KMS-11 (cell line): ENCODE results near the gene TIMD4.

Experiments used
- H2AFZ ChIP-seq: fragments of 200-600 bp; sonication (generic); 2 replicates; pipeline ENCODE4 v1.6.1; 2016; ENCODE audit warnings: antibody characterized with exemption, mixed run types, low read depth
- H3K27ac ChIP-seq: fragments of 200-600 bp; sonication (generic); 2 replicates; pipeline ENCODE4 v1.6.1; 2016; ENCODE audit warnings: mild to moderate bottlenecking, mixed run types
- H3K27me3 ChIP-seq: fragments of 200-600 bp; sonication (generic); 2 replicates; pipeline ENCODE4 v1.6.1; 2017; ENCODE audit warnings: mild to moderate bottlenecking, low read depth, mixed run types, moderate library complexity; ENCODE audit not compliant: insufficient read depth
- H3K36me3 ChIP-seq: fragments of 200-600 bp; sonication (generic); 2 replicates; pipeline ENCODE4 v1.6.1; 2017; ENCODE audit warnings: mild to moderate bottlenecking, mixed run types; ENCODE audit not compliant: insufficient read depth
- H3K4me1 ChIP-seq: fragments of 200-600 bp; sonication (generic); 2 replicates; pipeline ENCODE4 v1.6.1; 2016; ENCODE audit warnings: mild to moderate bottlenecking, low read depth, mixed run types; ENCODE audit not compliant: poor library complexity, severe bottlenecking
- H3K4me2 ChIP-seq: fragments of 200-600 bp; sonication (generic); 2 replicates; pipeline ENCODE4 v1.7.0; 2016; ENCODE audit warnings: mild to moderate bottlenecking, mixed run types
- H3K4me3 ChIP-seq: fragments of 200-600 bp; sonication (generic); IDR thresholded peaks from 2 replicates; pipeline ENCODE4 v1.6.1; 2017; ENCODE audit warnings: low read depth, low read length, mixed read lengths; ENCODE audit not compliant: insufficient read depth
- H3K79me2 ChIP-seq: fragments of 200-600 bp; sonication (generic); 2 replicates; pipeline ENCODE4 v1.6.1; 2016; ENCODE audit warnings: low read depth, mixed run types; ENCODE audit not compliant: insufficient read depth
- H3K9ac ChIP-seq: fragments of 200-600 bp; sonication (generic); 2 replicates; pipeline ENCODE4 v1.6.1; 2016; ENCODE audit warnings: mild to moderate bottlenecking, mixed run types
- H4K20me1 ChIP-seq: fragments of 200-600 bp; sonication (generic); 2 replicates; pipeline ENCODE4 v1.6.1; 2016; ENCODE audit warnings: mild to moderate bottlenecking, mixed run types; ENCODE audit not compliant: insufficient read depth
- TF ChIP-seq, protein P1 (sequence below): fragments of 200-600 bp; sonication (generic); conservative IDR thresholded peaks from 2 replicates; pipeline ENCODE4 v1.6.1; 2017; ENCODE audit warnings: low read depth, mild to moderate bottlenecking, antibody characterized with exemption, low read length, moderate library complexity, mixed read lengths

TIMD4 gene

DNA sequence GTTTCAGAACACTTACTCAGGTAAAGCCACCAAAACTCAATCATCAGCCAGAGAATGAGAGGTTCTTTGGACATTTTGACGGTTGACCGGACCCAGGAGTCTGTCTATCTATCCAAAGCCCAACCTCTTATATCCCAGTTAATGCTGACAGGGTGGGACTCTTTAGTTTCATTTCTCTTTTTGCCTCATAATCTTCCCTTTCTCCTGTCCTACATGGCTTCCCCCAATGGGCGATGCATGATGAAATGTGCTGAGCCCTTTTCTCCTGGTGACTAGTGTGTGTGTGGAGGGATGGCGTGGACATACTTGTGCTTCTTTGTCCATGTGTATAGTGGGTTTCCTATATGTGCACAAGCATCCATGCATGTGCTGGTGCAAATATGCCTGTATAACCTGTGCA lies at the start of gene TIMD4:
TIMD4 (minus strand) TSS at position 102 of the 400 bp plus-strand sequence; CDS start at position 74, 28 bp downstream.
- no peaks in the 10 kb centered on the region for H3K27me3 ChIP-seq
- no peak within 1 kb of the TSS for H3K4me3 ChIP-seq
- no peaks in the 10 kb centered on the region for H4K20me1 ChIP-seq
- H2AFZ ChIP-seq: no peak within 1 kb of the TSS
- H3K9ac ChIP-seq: no peak within 1 kb of the TSS
- no peak within 1 kb of the TSS for H3K4me2 ChIP-seq
- no peaks in the 10 kb centered on the region for H3K79me2 ChIP-seq
- TF ChIP-seq, protein P1, sequence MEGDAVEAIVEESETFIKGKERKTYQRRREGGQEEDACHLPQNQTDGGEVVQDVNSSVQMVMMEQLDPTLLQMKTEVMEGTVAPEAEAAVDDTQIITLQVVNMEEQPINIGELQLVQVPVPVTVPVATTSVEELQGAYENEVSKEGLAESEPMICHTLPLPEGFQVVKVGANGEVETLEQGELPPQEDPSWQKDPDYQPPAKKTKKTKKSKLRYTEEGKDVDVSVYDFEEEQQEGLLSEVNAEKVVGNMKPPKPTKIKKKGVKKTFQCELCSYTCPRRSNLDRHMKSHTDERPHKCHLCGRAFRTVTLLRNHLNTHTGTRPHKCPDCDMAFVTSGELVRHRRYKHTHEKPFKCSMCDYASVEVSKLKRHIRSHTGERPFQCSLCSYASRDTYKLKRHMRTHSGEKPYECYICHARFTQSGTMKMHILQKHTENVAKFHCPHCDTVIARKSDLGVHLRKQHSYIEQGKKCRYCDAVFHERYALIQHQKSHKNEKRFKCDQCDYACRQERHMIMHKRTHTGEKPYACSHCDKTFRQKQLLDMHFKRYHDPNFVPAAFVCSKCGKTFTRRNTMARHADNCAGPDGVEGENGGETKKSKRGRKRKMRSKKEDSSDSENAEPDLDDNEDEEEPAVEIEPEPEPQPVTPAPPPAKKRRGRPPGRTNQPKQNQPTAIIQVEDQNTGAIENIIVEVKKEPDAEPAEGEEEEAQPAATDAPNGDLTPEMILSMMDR: no peak
- no peaks in the 10 kb centered on the region for H3K36me3 ChIP-seq
- H3K27ac ChIP-seq: no peak within 1 kb of the TSS
- no peaks in the 10 kb centered on the region for H3K4me1 ChIP-seq

- Histone ChIP-seq H3K27ac (no peak overlapping the region), H3K79me2 (no peaks in the 10 kb centered on the region), H3K4me3 (no peak overlapping the region), H3K4me2 (no peak overlapping the region), H2AFZ (no peak overlapping the region), H3K9ac (no peak overlapping the region), H3K27me3 (no peaks in the 10 kb centered on the region), H4K20me1 (no peaks in the 10 kb centered on the region), H3K4me1 (no peaks in the 10 kb centered on the region), H3K36me3 (no peaks in the 10 kb centered on the region)
- TF ChIP-seq, protein P1: no peak
Measured at GRCh38 chr5:157006262-157006661, 43.2 kb upstream of the TIMD4 start.

DNA sequence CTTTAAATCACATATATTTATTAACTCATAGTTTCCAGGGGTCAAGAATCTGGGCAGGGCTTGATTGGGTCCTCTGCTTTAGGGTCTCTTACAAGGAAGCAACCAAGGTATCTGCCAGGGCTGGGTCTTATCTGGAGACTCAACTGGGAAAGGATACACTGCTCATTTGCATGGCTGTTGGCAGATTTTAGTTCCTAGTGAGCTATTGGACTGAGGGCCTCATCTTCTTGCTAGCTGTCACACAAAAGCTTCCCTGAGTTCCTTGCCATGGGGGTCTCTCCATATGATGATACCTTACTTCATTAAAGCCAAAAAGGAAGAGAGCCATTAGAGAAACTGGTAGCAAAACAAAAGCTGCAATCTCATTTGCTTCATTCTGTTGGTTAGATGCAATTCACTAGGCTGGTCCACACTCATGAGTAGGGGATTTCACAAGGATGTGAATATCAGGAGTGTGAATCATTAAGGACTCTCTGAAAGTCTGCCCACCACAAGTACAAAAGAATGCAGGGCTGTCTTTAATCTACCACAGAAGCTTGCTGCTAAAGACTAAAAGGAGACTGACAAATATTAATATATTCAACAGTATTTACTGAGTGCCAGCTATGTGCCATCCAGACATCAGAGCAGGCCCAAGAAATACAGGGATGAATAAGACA lies 42.0 kb upstream of the TIMD4 start:
- H3K36me3 ChIP-seq: no peaks in the 10 kb centered on the region
- TF ChIP-seq, protein P1: no peak

DNA sequence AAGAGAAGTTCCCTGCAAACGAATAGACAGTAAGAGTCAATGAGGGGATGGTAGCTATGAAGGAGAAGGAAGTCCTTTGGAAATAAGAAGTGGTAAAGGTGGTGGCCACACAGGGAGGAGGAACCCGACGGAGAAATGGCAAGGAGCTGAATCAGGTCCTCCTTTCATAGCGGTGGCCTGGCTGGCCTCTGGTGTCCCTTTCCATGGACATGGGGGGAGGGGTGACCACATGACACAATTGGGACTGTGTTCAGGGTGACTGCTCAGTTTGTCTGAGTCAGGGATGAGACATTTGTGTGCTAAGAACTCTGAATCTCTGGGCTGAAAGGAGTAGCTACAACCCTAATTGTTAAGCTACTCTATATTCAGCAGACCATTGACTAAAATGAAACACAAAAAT lies 28.7 kb upstream of the TIMD4 start:
- TF ChIP-seq, protein P1: no peak

More for the DNA sequence above, 42.0 kb upstream of the TIMD4 start:
- Histone ChIP-seq H4K20me1 (no peaks in the 10 kb centered on the region), H2AFZ (no peak overlapping the region), H3K4me2 (no peak overlapping the region), H3K4me3 (no peak overlapping the region), H3K27ac (no peak overlapping the region), H3K27me3 (no peaks in the 10 kb centered on the region), H3K4me1 (no peaks in the 10 kb centered on the region), H3K79me2 (no peaks in the 10 kb centered on the region), H3K9ac (no peak overlapping the region)

More for the DNA sequence above, 28.7 kb upstream of the TIMD4 start:
- H3K79me2 ChIP-seq: no peaks in the 10 kb centered on the region
- no peaks in the 10 kb centered on the region for H4K20me1 ChIP-seq
- H3K4me3 ChIP-seq: no peak overlapping the region
- H3K27ac ChIP-seq: no peak overlapping the region
- H2AFZ ChIP-seq: no peak overlapping the region
- no peaks in the 10 kb centered on the region for H3K36me3 ChIP-seq
- no peak overlapping the region for H3K9ac ChIP-seq
- no peaks in the 10 kb centered on the region for H3K4me1 ChIP-seq
- H3K27me3 ChIP-seq: no peaks in the 10 kb centered on the region
- no peak overlapping the region for H3K4me2 ChIP-seq
